MM.1S (cell line): Measurements from ENCODE around the gene LOXL4.

ENCODE experiments used
- EZH2 ChIP-seq: fragments of 300-600 bp; sonication (generic); optimal IDR thresholded peaks from 2 replicates; pipeline ENCODE3; 2017; ENCODE audit warnings: low read depth, mild to moderate bottlenecking, antibody characterized with exemption, low read length, mixed read lengths
- TF ChIP-seq, protein P1 (sequence below): fragments of 300-600 bp; sonication (generic); IDR thresholded peaks from 2 replicates; pipeline ENCODE4 v1.5.1; 2016; ENCODE audit warnings: antibody characterized with exemption, low read length, mixed read lengths

DNA sequence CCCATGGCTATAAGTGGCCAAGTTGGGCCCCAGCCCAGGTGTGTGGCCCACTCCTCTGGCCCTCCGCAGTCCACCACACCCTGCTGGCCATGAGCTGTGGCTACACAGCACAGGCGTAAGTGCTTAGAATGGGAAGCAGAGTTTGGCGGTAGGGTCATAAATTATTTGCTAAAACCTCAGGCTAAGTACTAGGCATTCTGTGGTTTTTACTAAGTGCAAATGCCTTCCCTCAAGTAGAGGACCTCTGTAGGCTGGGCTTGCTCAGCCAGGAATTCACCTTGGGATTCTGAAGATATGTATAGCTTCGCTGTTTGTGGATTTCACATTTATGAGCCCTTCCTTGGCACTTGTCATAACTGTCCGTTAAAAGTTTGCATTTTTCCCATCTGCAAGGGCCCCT lies 44.8 kb upstream of the LOXL4 start:
- TF ChIP-seq, protein P1, sequence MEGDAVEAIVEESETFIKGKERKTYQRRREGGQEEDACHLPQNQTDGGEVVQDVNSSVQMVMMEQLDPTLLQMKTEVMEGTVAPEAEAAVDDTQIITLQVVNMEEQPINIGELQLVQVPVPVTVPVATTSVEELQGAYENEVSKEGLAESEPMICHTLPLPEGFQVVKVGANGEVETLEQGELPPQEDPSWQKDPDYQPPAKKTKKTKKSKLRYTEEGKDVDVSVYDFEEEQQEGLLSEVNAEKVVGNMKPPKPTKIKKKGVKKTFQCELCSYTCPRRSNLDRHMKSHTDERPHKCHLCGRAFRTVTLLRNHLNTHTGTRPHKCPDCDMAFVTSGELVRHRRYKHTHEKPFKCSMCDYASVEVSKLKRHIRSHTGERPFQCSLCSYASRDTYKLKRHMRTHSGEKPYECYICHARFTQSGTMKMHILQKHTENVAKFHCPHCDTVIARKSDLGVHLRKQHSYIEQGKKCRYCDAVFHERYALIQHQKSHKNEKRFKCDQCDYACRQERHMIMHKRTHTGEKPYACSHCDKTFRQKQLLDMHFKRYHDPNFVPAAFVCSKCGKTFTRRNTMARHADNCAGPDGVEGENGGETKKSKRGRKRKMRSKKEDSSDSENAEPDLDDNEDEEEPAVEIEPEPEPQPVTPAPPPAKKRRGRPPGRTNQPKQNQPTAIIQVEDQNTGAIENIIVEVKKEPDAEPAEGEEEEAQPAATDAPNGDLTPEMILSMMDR = no peak
- TF ChIP-seq EZH2 = no peak
